Pons (tissue), 1 donor: Measurements from ENCODE around the gene PRKAG3.

Source experiments
- DNase-seq: peaks from one replicate; pipeline ENCODE4 v3.0.0-alpha.2; 2016; ENCODE audit warnings: low spot score

Gene PRKAG3

DNA sequence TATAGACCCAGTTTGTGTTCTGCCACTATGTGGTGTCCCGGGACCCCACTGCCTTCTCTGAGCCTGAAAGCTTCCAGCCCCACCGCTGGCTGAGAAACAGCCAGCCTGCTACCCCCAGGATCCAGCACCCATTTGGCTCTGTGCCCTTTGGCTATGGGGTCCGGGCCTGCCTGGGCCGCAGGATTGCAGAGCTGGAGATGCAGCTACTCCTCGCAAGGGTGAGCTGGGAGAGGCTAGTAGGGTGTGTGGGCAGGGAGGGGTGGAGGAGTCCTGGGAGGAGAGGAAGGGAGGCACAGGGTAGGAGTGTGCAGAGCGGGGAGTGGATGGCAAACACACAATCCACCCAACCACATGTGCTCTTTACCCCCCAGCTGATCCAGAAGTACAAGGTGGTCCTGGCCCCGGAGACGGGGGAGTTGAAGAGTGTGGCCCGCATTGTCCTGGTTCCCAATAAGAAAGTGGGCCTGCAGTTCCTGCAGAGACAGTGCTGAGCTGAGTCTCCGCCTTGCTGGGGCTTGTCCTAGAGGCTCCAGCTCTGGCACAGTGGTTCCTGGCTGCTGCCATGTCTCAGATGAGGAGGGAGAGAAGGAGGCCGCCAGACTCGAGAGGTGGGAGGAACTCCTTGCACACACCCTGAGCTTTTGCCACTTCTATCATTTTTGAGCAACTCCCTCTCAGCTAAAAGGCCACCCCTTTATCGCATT lies 16.9 kb downstream of the PRKAG3 start:
- DNase-seq: no peak

GRCh38 chr2:218813771-218814460 lies 17.7 kb downstream of the PRKAG3 start:
- DNase-seq: no peak

DNA sequence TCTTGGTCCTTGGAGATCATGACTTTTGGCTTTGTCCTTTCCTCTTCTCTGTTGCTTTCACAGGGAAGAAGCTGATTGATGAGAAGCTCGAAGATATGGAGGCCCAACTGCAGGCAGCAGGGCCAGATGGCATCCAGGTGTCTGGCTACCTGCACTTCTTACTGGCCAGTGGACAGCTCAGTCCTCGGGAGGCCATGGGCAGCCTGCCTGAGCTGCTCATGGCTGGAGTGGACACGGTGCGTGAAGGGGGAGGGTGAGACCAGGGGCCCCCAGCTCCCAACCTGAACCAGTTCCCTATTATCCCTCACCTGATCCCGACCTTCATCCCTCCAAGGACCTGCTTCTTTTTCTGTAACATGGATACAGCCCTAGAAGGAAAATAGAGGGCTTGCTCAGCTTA lies 18.7 kb downstream of the PRKAG3 start:
- no peak for DNase-seq

GRCh38 chr2:218812096-218812815 lies 19.3 kb downstream of the PRKAG3 start:
- no peak for DNase-seq

DNA sequence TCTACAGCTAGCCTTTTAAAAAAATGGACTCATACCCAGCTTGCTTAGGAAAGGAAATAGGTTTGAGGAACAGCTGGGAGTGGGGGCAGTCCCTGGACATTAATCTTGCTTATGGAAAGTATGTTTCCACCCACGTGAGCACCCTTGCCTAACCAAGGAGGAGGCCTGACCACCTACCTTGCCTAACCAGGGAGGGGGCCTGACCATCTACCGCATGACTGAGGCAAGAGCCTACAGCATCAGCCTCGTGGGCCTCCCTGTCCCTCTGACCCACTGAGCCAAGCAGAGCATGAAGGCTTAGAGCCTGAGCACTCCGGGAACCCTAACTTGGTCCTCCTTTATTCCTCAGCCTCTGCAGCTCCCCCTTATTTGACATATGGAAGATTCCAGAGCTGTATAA lies 20.2 kb downstream of the PRKAG3 start:
- no peak for DNase-seq

- no peak for DNase-seq
These were observed 21.3 kb downstream of the PRKAG3 start for GRCh38 chr2:218810256-218810655.

DNA sequence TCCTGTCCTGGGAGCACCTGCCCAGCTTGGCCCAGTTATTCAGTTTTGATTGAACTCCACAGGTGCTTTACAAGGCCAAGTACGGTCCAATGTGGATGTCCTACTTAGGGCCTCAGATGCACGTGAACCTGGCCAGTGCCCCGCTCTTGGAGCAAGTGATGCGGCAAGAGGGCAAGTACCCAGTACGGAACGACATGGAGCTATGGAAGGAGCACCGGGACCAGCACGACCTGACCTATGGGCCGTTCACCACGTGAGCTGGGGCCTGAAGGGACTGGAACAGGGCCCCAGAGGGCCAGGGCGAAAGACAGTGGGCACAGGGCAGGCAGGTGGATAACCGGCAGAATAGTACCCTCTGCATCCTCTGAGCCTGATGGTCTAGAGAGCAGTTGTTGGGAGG lies 22.1 kb downstream of the PRKAG3 start:
- DNase-seq: no peak

DNA sequence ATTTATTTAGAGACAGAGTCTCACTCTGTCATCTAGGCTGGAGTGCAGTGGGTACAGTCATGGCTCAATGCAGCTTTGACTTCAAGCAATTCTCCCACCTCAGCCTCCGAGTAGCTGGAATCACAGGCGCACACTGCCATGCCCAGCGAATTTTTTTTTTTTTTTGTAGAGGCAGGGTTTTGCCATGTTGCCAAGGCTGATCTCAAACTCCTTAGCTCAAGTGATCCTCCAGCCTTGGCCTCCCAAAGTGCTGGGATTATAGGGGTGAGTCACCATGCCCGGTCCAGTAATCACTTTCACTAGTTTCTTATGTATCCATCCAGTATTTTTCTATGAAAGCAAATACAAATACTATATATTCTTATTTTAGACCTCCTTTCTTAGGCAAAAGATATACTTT lies 24.0 kb downstream of the PRKAG3 start:
- no peak for DNase-seq

DNA sequence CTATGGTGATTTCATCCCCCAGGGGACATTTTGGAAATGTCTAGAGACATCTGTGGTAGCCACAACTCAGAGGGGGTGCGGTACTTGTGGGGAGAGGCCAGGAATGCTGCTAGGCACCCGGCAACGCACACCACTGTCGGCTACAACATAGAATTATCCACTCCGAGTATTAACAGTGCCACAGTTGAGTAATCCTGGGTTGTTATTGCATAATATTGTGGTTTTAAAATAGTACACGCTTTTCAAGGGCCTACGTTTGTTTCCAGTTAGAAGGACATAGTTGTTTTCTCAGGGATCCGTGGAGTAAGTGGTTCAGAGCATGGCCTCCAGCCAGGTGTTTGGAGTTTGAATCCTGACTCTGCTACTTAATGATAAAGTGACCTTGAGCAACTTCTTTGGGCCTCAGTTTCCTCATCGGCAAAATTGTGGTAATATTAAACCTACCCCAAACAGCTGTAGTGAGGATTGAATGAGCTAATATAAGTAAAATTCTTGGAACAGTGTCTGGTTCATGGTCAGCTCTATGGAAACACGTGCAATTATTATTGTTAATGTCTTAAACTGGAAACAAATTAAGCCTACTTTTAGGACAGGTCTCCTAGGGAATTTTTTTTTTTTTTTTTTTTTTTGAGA lies 25.1 kb downstream of the PRKAG3 start:
- peak; percentile 49 for DNase-seq

GRCh38 chr2:218805627-218806026 lies 26.0 kb downstream of the PRKAG3 start:
- DNase-seq: no peak

DNA sequence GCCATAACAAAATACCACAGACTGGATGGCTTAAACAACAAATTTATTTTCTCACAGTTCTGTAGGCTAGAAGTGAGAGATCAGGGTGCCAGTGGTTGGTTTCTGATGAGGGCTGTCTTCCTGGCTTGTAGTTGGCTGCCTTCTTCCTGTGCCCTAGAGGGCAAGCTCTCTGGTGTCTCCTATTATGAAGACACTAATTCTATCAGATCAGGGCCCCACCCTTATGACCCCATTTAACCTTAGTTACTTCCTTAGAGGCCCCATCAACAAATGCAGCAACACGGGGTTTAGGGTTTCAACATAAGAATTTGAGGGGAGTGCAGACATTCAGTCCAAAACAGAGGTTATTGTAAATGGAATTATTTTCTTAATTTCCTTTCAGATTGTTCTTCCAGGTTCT lies 26.8 kb downstream of the PRKAG3 start:
- DNase-seq: no peak

- no peak for DNase-seq
These were observed 29.1 kb downstream of the PRKAG3 start for GRCh38 chr2:218802386-218802994.

GRCh38 chr2:218799990-218800389 lies 31.6 kb downstream of the PRKAG3 start:
- DNase-seq: no peak

GRCh38 chr2:218798767-218799504 lies 32.7 kb downstream of the PRKAG3 start:
- DNase-seq: no peak

DNA sequence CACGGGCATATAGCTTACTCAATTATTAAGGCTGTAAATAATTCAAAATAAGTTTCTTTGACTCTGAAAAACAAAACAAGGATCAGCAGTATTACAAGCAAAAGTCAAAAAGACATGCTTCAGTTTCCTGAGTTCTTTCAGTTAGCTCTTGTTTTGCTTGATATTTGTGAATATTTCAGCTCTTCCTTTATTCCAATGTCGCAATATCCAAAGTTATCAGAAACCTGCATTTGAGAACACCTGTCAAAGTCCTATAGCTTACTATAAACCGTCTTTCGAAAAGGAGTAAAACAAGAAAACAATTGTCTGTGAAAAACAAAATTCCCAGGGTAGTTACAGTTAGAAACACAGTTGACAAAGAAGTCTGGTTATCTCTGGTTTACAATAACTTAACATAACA lies 34.9 kb downstream of the PRKAG3 start:
- DNase-seq: no peak

- DNase-seq: no peak
These were observed 39.2 kb downstream of the PRKAG3 start for GRCh38 chr2:218792433-218792832.

DNA sequence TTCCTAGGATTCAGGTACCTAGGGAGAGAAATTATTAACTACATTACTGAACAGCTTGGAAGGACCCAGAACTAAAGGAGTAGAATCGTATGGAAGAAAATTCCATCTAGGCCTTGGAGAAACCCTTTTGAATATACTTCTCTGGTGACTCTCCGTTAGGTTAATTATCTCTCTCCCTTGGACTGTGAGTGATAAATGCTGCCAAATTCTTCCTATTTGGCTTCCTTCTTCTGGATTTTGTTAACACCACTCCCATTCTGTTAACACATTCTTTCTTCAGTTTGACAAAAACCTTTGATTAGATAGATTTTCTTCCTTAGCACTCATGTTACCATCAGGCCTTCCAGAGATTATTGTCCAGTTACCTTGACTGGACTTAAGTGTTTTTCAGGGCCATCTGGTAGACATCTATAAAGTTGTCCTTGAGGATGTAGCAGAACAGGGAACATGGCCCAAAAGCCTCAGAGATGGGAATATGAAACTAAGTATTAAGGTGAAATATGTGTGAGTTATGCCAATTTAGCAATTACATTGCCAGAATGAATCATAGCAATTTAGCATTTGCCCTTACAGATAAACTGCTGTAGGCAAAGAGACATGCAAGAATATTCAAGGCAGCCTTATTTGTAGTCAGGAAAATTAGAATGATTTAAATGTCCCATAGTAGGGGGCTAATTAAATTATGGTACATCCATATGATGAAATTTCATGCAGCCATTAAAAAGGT lies 42.9 kb downstream of the PRKAG3 start:
- DNase-seq: no peak

- DNase-seq: no peak
These were observed 45.5 kb downstream of the PRKAG3 start for GRCh38 chr2:218786133-218786532.

DNA sequence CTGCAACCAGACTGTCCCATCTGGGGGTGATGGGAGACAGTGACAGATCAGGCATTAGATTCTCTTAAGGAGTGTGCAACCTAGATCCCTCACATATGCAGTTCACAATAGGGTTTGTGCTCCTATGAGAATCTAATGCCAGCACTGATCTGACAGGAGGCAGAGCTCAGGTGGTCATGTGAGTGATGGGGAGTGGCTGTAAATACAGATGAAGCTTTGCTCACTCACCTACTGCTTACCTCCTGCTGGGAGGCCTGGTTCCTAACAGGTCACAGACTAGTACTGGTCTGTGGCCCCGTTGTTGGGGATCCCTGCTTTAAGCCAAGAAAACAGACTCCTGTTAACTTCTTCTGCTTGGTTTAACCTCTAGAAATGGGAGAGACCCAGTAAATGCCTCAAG lies 46.5 kb downstream of the PRKAG3 start:
- no peak for DNase-seq

DNA sequence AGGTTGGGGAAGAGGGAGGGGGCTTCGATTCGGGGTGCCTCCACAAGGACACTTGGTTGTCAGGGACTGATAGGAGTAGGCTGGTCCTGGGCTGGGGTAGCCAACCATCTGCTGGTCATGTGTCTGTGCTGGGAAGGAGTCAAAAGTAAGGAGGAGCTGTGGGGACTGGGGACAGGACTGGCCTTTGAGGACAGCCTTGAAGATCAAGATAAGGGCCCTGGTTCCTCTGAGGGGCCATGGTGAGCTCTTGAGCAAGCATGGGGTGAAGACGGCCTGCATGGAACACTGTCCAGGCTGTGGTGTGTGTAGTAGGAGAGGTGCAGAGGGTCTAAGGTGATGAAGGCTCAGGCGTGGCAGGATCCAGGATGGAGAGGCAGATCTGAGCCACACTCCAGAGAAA lies 47.9 kb downstream of the PRKAG3 start:
- no peak for DNase-seq

DNA sequence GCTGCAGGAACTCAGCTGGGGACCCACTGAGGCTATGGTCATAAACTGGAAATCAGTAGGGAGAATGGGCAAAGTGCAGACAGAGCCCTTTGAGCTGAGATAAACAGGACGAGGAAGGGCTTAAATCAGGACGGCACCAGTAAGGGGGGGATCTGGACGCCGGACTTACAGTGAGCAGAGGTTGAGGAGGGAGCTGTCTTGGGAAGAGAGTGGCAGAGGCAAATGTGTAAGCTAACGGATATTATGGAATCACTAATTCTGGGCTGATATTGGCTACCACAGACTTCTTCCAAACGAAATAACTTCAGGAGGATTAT lies 49.1 kb downstream of the PRKAG3 start:
- peak; percentile 45 for DNase-seq
